GM12878 (cell line): ENCODE data around the gene GRK5. TPM values are rescaled to one million over a fixed set of nuclear protein-coding genes. Genes with fewer than 3 reads are reported as not detected.
A peak's percentile ranks its signal among the peaks of the same experiment; 100 is the strongest.

Experiments
- BCLAF1 ChIP-seq: fragments of 450-650 bp; IDR thresholded peaks from 2 replicates; pipeline ENCODE4 v1.6.1; 2017; ENCODE audit warnings: antibody characterized with exemption, mild to moderate bottlenecking, moderate library complexity
- CREM ChIP-seq: IDR thresholded peaks from 2 replicates; pipeline ENCODE4 v1.6.1; 2014; ENCODE audit warnings: antibody characterized with exemption, low read depth
- CTCF ChIP-seq, 3 experiments: IDR thresholded peaks in 2 of 3; conservative IDR thresholded peaks in 1 of 3; 2 replicates each; pipeline ENCODE4 v1.5.1; 2011; ENCODE audit warnings: low read depth in 3 of 3, low read length in 3 of 3, mild to moderate bottlenecking in 3 of 3, control low read depth in 2 of 3, moderate library complexity in 2 of 3, inconsistent platforms in 1 of 3, mixed read lengths in 1 of 3; ENCODE audit not compliant: control insufficient read depth in 2 of 3, insufficient read depth in 1 of 3; ENCODE audit errors: extremely low read depth in 1 of 3
- EGR1 ChIP-seq, 2 experiments: IDR thresholded peaks; 1 replicate in 1 of 2; 2 replicates in 1 of 2; pipeline ENCODE4 v1.6.1; 2011 to 2012; ENCODE audit warnings: low read depth in 2 of 2, low read length in 2 of 2, borderline replicate concordance in 1 of 2, mild to moderate bottlenecking in 1 of 2, moderate library complexity in 1 of 2
- JUND ChIP-seq: IDR thresholded peaks from 2 replicates; pipeline ENCODE4 v1.6.1; 2012; ENCODE audit warnings: low read depth, mild to moderate bottlenecking, low read length, improper control_type of control experiment, moderate library complexity
- MEF2A ChIP-seq: IDR thresholded peaks from 2 replicates; pipeline ENCODE4 v1.6.1; 2011; ENCODE audit warnings: low read depth, mild to moderate bottlenecking, low read length, moderate library complexity; ENCODE audit not compliant: insufficient read depth
- MYC ChIP-seq: IDR thresholded peaks from 2 replicates; pipeline ENCODE4 v1.6.1; 2011; ENCODE audit warnings: mild to moderate bottlenecking, low read length, moderate library complexity, inconsistent platforms; ENCODE audit not compliant: insufficient read depth, insufficient replicate concordance, insufficient read length, severe bottlenecking
- PAX5 ChIP-seq: IDR thresholded peaks from 2 replicates; pipeline ENCODE4 v1.6.1; 2011; ENCODE audit warnings: low read depth, low read length, borderline replicate concordance
- PKNOX1 ChIP-seq: fragments of 450-650 bp; IDR thresholded peaks from 2 replicates; pipeline ENCODE4 v1.6.1; 2016; ENCODE audit warnings: mild to moderate bottlenecking
- POU2F2 ChIP-seq: IDR thresholded peaks from 3 replicates; pipeline ENCODE4 v1.6.1; 2011; ENCODE audit warnings: low read depth, mild to moderate bottlenecking, low read length, borderline replicate concordance
- SIN3A ChIP-seq: IDR thresholded peaks from 2 replicates; pipeline ENCODE4 v1.6.1; 2012; ENCODE audit warnings: low read depth, low read length, improper control_type of control experiment
- SMAD5 ChIP-seq: IDR thresholded peaks from 2 replicates; pipeline ENCODE4 v1.6.1; 2016; ENCODE audit warnings: antibody characterized with exemption, low read depth
- SUPT20H ChIP-seq: IDR thresholded peaks from 2 replicates; pipeline ENCODE4 v1.6.1; 2011; ENCODE audit warnings: low read depth, mild to moderate bottlenecking, low read length, moderate library complexity, borderline replicate concordance; ENCODE audit not compliant: control insufficient read depth
- TAF1 ChIP-seq: IDR thresholded peaks from 2 replicates; pipeline ENCODE4 v1.6.1; 2011; ENCODE audit warnings: mild to moderate bottlenecking, low read depth, low read length, borderline replicate concordance
- ZBTB11 ChIP-seq: fragments of 450-650 bp; formaldehyde crosslinking; IDR thresholded peaks from 2 replicates; pipeline ENCODE4 v1.5.0; 2022; ENCODE audit warnings: mild to moderate bottlenecking, missing genetic modification characterization
- polyA plus RNA-seq, 11 experiments: library from polyadenylated mRNA; depleted of rRNA in 4 of 11; unstranded in 6 of 11; stranded (reverse) in 5 of 11; fragments of >200 nt; fragmentation: Nextera tagmentation in 4 of 11; fragmentation: Illumina TruSeq in 1 of 11; extraction: Ambion mirVana in 4 of 11; extraction: Trizol in 1 of 11; gene quantifications; 1 replicate in 1 of 11; 2 replicates in 10 of 11; pipeline versions ENCODE4 v1.2.1 to v1.2.3, GENCODE V29; 2011 to 2016; ENCODE audit warnings: inconsistent platforms in 2 of 11, missing spikeins in 2 of 11, low read depth in 1 of 11
- total RNA-seq, 4 experiments: library from RNA; depleted of rRNA in 3 of 4; stranded (reverse); fragments of >200 nt in 3 of 4; fragmentation: Illumina TruSeq in 1 of 4; extraction: Trizol in 1 of 4; gene quantifications; 2 replicates each; pipeline versions ENCODE4 v1.2.1 to v1.2.3, GENCODE V29; 2013 to 2021
- TF ChIP-seq, protein P1 (sequence below): fragments of 450-650 bp; IDR thresholded peaks from 2 replicates; pipeline ENCODE4 v1.6.1; 2017; ENCODE audit warnings: mild to moderate bottlenecking, low read depth, inconsistent platforms; ENCODE audit not compliant: poor library complexity, severe bottlenecking

The GRK5 gene
- total and polyA plus RNA-seq, 10 of the 15 experiments (the other 5 are each of a cell fraction or from before 2014, with no cell fraction given) = 0.11 to 22.1 (median 10.0) TPM

GRCh38 chr10:119205894-119206602 lies 1.3 kb upstream of the GRK5 start (continued):
- TF ChIP-seq, protein P1, sequence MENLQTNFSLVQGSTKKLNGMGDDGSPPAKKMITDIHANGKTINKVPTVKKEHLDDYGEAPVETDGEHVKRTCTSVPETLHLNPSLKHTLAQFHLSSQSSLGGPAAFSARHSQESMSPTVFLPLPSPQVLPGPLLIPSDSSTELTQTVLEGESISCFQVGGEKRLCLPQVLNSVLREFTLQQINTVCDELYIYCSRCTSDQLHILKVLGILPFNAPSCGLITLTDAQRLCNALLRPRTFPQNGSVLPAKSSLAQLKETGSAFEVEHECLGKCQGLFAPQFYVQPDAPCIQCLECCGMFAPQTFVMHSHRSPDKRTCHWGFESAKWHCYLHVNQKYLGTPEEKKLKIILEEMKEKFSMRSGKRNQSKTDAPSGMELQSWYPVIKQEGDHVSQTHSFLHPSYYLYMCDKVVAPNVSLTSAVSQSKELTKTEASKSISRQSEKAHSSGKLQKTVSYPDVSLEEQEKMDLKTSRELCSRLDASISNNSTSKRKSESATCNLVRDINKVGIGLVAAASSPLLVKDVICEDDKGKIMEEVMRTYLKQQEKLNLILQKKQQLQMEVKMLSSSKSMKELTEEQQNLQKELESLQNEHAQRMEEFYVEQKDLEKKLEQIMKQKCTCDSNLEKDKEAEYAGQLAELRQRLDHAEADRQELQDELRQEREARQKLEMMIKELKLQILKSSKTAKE = no peak
- TF ChIP-seq MEF2A = no peak
- TF ChIP-seq PKNOX1 = no peak
- no peak for TF ChIP-seq PAX5
- TF ChIP-seq TAF1 = peak; percentile 43; the same call in 1 of the 2 replicates
- no peak for TF ChIP-seq CTCF (IDR thresholded peaks at IDR 0.05 in 2 of 3, conservative IDR thresholded peaks at IDR 0.05 in 1 of 3; ENCODE audit: control insufficient read depth in 2 of 3, extremely low read depth in 1 of 3, insufficient read depth in 1 of 3, low read depth in 3 of 3, low read length in 3 of 3)
- 0 out of 3 replicates have a peak, but pooled peaks have one; percentile 19 for TF ChIP-seq POU2F2
- TF ChIP-seq BCLAF1 = no peak
- no peak for TF ChIP-seq SIN3A
- no peak for TF ChIP-seq ZBTB11 (CRISPR knock-in tag)
- TF ChIP-seq CREM = peak; percentile 14; the same call in 1 of the 2 replicates
- TF ChIP-seq MYC = no peak
- TF ChIP-seq SUPT20H = no peak
- TF ChIP-seq EGR1 (IDR thresholded peaks at IDR 0.05; ENCODE audit: borderline replicate concordance in 1 of 2, low read depth in 2 of 2, low read length in 2 of 2) = no peak
- 0 out of 2 replicates have a peak, but pooled peaks have one; percentile 38 for TF ChIP-seq SMAD5
- TF ChIP-seq JUND = no peak
